ENCODE results near the gene GRID2.

GRCh38 chr4:92580816-92581215, 277.1 kb downstream of the GRID2 start:
- TF ChIP-seq CTCF (IDR thresholded peaks at IDR 0.05) (no peak), POLR2AphosphoS5 (IDR thresholded peaks at IDR 0.05) (no peak), POLR2A (IDR thresholded peaks at IDR 0.05) (no peak), EP300 (IDR thresholded peaks at IDR 0.05; ENCODE audit: low read depth) (no peak)

All from transverse colon (tissue), 4 donors.